WTC11 (cell line): ENCODE data around the gene TDRD1. TPM values are rescaled to one million over a fixed set of nuclear protein-coding genes. Genes with fewer than 3 reads are reported as not detected.

Source experiments
- ATAC-seq: fragments of 200-7000 bp; cut with Tn5 transposase; 2 replicates; pipeline ENCODE4 v1.10.0; 2021; ENCODE audit warnings: mild to moderate bottlenecking, moderate library complexity
- CTCF ChIA-PET: fragments of 300-600 bp; sonication (Branson Sonifier 250); formaldehyde crosslinking; loops from one replicate; lab custom pipeline; 2021; ENCODE audit warnings: antibody characterized with exemption; lab: Charles Lee
- POLR2A ChIA-PET: fragments of 350-600 bp; sonication (Branson Sonifier 250); formaldehyde crosslinking; loops from one replicate; lab custom pipeline; 2021; ENCODE audit warnings: antibody characterized with exemption; lab: Charles Lee
- DNase-seq: peaks from one replicate; pipeline ENCODE4 v3.0.0; 2021; ENCODE audit warnings: low spot score
- H3K27ac Mint-ChIP-seq: 2 replicates; pipeline ENCODE4 v1.8.0; 2021; ENCODE audit warnings: mixed read lengths
- H3K27me3 Mint-ChIP-seq: 2 replicates; pipeline ENCODE4 v1.8.0; 2021; ENCODE audit warnings: low read depth, mild to moderate bottlenecking, moderate library complexity, mixed read lengths
- H3K36me3 Mint-ChIP-seq: 2 replicates; pipeline ENCODE4 v1.8.0; 2021; ENCODE audit warnings: mixed read lengths
- H3K4me1 Mint-ChIP-seq: 2 replicates; pipeline ENCODE4 v1.8.0; 2022; ENCODE audit warnings: mixed read lengths
- H3K4me3 Mint-ChIP-seq: 2 replicates; pipeline ENCODE4 v1.8.0; 2021; ENCODE audit warnings: mild to moderate bottlenecking, moderate library complexity, mixed read lengths
- H3K9me3 Mint-ChIP-seq: 2 replicates; pipeline ENCODE4 v1.8.0; 2021; ENCODE audit warnings: mixed read lengths
- AFF4 ChIP-seq: sonication (generic); formaldehyde crosslinking; IDR thresholded peaks from 2 replicates; pipeline ENCODE4 v1.8.1; 2023; ENCODE audit warnings: mild to moderate bottlenecking, missing genetic modification reagents, borderline replicate concordance
- AR ChIP-seq: fragments of 250-450 bp; sonication (Bioruptor Pico); IDR thresholded peaks from 2 replicates; pipeline ENCODE4 v1.9.0; 2021; ENCODE audit warnings: mild to moderate bottlenecking
- CDX4 ChIP-seq: fragments of 250-450 bp; sonication (Bioruptor Pico); IDR thresholded peaks from 2 replicates; pipeline ENCODE4 v1.9.0; 2021; ENCODE audit warnings: moderate library complexity, mild to moderate bottlenecking, inconsistent platforms, borderline replicate concordance
- GABPB1 ChIP-seq: sonication (generic); formaldehyde crosslinking; IDR thresholded peaks from 2 replicates; pipeline ENCODE4 v1.8.1; 2023; ENCODE audit warnings: mild to moderate bottlenecking, missing genetic modification reagents
- JAZF1 ChIP-seq: fragments of 250-450 bp; sonication (Bioruptor Pico); IDR thresholded peaks from 2 replicates; pipeline ENCODE4 v1.9.0; 2021; ENCODE audit warnings: moderate library complexity, mild to moderate bottlenecking, inconsistent platforms
- NFYB ChIP-seq: sonication (generic); formaldehyde crosslinking; conservative IDR thresholded peaks from 2 replicates; pipeline ENCODE4 v1.8.0; 2022; ENCODE audit warnings: low read depth, missing genetic modification reagents
- OVOL2 ChIP-seq: fragments of 250-450 bp; sonication (Bioruptor Pico); IDR thresholded peaks from 2 replicates; pipeline ENCODE4 v1.9.0; 2021; ENCODE audit warnings: mild to moderate bottlenecking, borderline replicate concordance
- RELA ChIP-seq: sonication (generic); formaldehyde crosslinking; IDR thresholded peaks from 2 replicates; pipeline ENCODE4 v1.8.1; 2022; ENCODE audit warnings: missing genetic modification reagents, mild to moderate bottlenecking, borderline replicate concordance
- RORB ChIP-seq: fragments of 250-450 bp; sonication (Bioruptor Pico); IDR thresholded peaks from 2 replicates; pipeline ENCODE4 v1.9.0; 2021; ENCODE audit warnings: mild to moderate bottlenecking
- ZNF263 ChIP-seq: sonication (generic); formaldehyde crosslinking; IDR thresholded peaks from 2 replicates; pipeline ENCODE4 v1.8.1; 2022; ENCODE audit warnings: low read depth, mild to moderate bottlenecking, moderate library complexity, missing genetic modification reagents
- ZNF532 ChIP-seq: fragments of 250-450 bp; sonication (Bioruptor Pico); IDR thresholded peaks from 2 replicates; pipeline ENCODE4 v1.9.0; 2021; ENCODE audit warnings: mild to moderate bottlenecking, borderline replicate concordance
- total RNA-seq: library from RNA; stranded (reverse); gene quantifications from 3 replicates; pipeline ENCODE4 v1.2.3, GENCODE V29; 2021
- TF ChIP-seq, protein P1 (sequence below): sonication (generic); formaldehyde crosslinking; IDR thresholded peaks from 2 replicates; pipeline ENCODE4 v1.8.0; 2022; ENCODE audit warnings: mild to moderate bottlenecking, missing genetic modification reagents
- TF ChIP-seq, protein P2 (sequence below): sonication (generic); formaldehyde crosslinking; IDR thresholded peaks from 2 replicates; pipeline ENCODE4 v1.8.1; 2023; ENCODE audit warnings: mild to moderate bottlenecking, missing genetic modification reagents, moderate library complexity
- TF ChIP-seq, protein P3 (sequence below): fragments of 250-450 bp; sonication (Bioruptor Pico); IDR thresholded peaks from 2 replicates; pipeline ENCODE4 v1.9.0; 2021; ENCODE audit warnings: mild to moderate bottlenecking
- TF ChIP-seq, protein P4 (sequence below): sonication (generic); formaldehyde crosslinking; IDR thresholded peaks from 2 replicates; pipeline ENCODE4 v1.8.0; 2022; ENCODE audit warnings: mild to moderate bottlenecking, missing genetic modification reagents
- TF ChIP-seq, protein P5 (sequence below): sonication (generic); formaldehyde crosslinking; IDR thresholded peaks from 2 replicates; pipeline ENCODE4 v1.8.1; 2023; ENCODE audit warnings: mild to moderate bottlenecking, missing genetic modification reagents, moderate library complexity

Gene TDRD1
- total RNA-seq, 1 experiment from 2014 or later = 0.70 TPM

DNA sequence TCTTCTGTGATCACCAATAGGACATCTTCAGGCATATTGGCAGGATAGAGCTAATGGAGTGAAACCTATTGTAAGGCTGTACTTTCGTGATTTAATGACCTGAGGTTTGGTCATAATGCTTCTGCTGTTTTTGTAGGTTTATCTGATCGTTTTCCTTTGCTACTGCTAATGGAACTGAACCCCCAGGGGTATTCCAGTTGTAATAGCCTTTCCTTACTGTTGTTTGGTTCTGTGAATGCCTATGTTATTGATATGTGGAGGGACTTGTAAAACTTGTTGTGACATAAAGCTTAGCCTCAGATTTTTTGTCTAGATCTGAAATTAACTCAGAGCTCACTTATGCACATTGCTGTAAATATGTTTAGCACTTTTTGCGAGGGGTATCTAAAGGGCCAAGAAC, 49.0 kb downstream of the TDRD1 start (continued):
- TF ChIP-seq, protein P1, sequence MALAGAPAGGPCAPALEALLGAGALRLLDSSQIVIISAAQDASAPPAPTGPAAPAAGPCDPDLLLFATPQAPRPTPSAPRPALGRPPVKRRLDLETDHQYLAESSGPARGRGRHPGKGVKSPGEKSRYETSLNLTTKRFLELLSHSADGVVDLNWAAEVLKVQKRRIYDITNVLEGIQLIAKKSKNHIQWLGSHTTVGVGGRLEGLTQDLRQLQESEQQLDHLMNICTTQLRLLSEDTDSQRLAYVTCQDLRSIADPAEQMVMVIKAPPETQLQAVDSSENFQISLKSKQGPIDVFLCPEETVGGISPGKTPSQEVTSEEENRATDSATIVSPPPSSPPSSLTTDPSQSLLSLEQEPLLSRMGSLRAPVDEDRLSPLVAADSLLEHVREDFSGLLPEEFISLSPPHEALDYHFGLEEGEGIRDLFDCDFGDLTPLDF (CRISPR knock-in tag) = no peak
- TF ChIP-seq OVOL2 (CRISPR knock-in tag) = no peak
- no peak for TF ChIP-seq AR
- TF ChIP-seq ZNF532 = no peak
- TF ChIP-seq RELA (CRISPR knock-in tag) = no peak

- ATAC-seq (no peak), DNase-seq (no peak)
- H3K4me1 Mint-ChIP-seq = no peaks in the 10 kb centered on the region
- ChIA-PET CTCF (no interaction called here), POLR2A (interaction anchor here (0.9 kb wide), 1 partner anchor 36 kb away, joined by 3 read pairs; no protein-coding TSS in a partner anchor)
- no peak overlapping the region for H3K27ac Mint-ChIP-seq
- no peaks in the 10 kb centered on the region for H3K9me3 Mint-ChIP-seq
- H3K36me3 Mint-ChIP-seq = no peaks in the 10 kb centered on the region
- peaks cover 3% of the 10 kb centered on the region for H3K27me3 Mint-ChIP-seq
- H3K4me3 Mint-ChIP-seq = no peak overlapping the region
- TF ChIP-seq, protein P2, sequence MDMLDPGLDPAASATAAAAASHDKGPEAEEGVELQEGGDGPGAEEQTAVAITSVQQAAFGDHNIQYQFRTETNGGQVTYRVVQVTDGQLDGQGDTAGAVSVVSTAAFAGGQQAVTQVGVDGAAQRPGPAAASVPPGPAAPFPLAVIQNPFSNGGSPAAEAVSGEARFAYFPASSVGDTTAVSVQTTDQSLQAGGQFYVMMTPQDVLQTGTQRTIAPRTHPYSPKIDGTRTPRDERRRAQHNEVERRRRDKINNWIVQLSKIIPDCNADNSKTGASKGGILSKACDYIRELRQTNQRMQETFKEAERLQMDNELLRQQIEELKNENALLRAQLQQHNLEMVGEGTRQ (CRISPR knock-in tag) = no peak
- TF ChIP-seq, protein P3, sequence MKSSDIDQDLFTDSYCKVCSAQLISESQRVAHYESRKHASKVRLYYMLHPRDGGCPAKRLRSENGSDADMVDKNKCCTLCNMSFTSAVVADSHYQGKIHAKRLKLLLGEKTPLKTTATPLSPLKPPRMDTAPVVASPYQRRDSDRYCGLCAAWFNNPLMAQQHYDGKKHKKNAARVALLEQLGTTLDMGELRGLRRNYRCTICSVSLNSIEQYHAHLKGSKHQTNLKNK (CRISPR knock-in tag) = no peak
- TF ChIP-seq NFYB = no peak
- TF ChIP-seq CDX4 (CRISPR knock-in tag) = no peak
- TF ChIP-seq JAZF1 (CRISPR knock-in tag) = no peak
- TF ChIP-seq ZNF263 (CRISPR knock-in tag) = no peak
- TF ChIP-seq, protein P4, sequence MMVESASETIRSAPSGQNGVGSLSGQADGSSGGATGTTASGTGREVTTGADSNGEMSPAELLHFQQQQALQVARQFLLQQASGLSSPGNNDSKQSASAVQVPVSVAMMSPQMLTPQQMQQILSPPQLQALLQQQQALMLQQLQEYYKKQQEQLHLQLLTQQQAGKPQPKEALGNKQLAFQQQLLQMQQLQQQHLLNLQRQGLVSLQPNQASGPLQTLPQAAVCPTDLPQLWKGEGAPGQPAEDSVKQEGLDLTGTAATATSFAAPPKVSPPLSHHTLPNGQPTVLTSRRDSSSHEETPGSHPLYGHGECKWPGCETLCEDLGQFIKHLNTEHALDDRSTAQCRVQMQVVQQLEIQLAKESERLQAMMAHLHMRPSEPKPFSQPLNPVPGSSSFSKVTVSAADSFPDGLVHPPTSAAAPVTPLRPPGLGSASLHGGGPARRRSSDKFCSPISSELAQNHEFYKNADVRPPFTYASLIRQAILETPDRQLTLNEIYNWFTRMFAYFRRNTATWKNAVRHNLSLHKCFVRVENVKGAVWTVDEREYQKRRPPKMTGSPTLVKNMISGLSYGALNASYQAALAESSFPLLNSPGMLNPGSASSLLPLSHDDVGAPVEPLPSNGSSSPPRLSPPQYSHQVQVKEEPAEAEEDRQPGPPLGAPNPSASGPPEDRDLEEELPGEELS (CRISPR knock-in tag) = no peak
- no peak for TF ChIP-seq GABPB1 (CRISPR knock-in tag)
- TF ChIP-seq AFF4 (CRISPR knock-in tag) = no peak
- TF ChIP-seq, protein P5, sequence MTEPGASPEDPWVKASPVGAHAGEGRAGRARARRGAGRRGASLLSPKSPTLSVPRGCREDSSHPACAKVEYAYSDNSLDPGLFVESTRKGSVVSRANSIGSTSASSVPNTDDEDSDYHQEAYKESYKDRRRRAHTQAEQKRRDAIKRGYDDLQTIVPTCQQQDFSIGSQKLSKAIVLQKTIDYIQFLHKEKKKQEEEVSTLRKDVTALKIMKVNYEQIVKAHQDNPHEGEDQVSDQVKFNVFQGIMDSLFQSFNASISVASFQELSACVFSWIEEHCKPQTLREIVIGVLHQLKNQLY (CRISPR knock-in tag) = no peak
- TF ChIP-seq RORB = no peak
Observed at GRCh38 chr10:114232561-114233176, 53.5 kb downstream of the TDRD1 start.
